ENCODE data around the gene PALS1. TPM values are rescaled to one million over a fixed set of nuclear protein-coding genes. Genes with fewer than 3 reads are reported as not detected.

Gene PALS1
- total and polyA plus RNA-seq, 5 experiments from 2014 or later = 2.4 to 21.2 (median 3.0) TPM

Other genes with a start within 250 kb of the PALS1 start
- gene GARIN2, start 52.0 kb upstream of the PALS1 start, total RNA-seq = not detected
- gene GARIN2, start 52.0 kb upstream of the PALS1 start, polyA plus RNA-seq = under 1 TPM in 1 of 3 donors, not detected in 2; 0.13 TPM
- gene ATP6V1D, start 118.4 kb downstream of the PALS1 start, total RNA-seq = 10 to 100 TPM; 20.6 to 25.0 TPM
- gene ATP6V1D, start 118.4 kb downstream of the PALS1 start, polyA plus RNA-seq = 10 to 100 TPM; 32.8 to 44.5 (median 42.3) TPM
- gene EIF2S1, start 118.9 kb downstream of the PALS1 start, total RNA-seq = 10 to 100 TPM; 50.3 to 50.7 TPM
- gene EIF2S1, start 118.9 kb downstream of the PALS1 start, polyA plus RNA-seq = 100 to 1,000 TPM; 107 to 131 (median 116) TPM
- gene PLEK2, start 170.7 kb downstream of the PALS1 start, total RNA-seq = 1 to 10 TPM; 1.3 to 3.2 TPM
- 1 to 10 TPM in 1 of 3 donors, under 1 TPM in 2; 0.53 to 1.2 (median 0.79) TPM for gene PLEK2, start 170.7 kb downstream of the PALS1 start, polyA plus RNA-seq
- 10 to 100 TPM; 22.5 to 25.6 TPM for gene TMEM229B, start 247.3 kb downstream of the PALS1 start, total RNA-seq
- 10 to 100 TPM; 17.2 to 27.5 (median 17.3) TPM for gene TMEM229B, start 247.3 kb downstream of the PALS1 start, polyA plus RNA-seq

Data from naive thymus-derived CD8-positive, alpha-beta T cell (primary cell).